Embryonic facial prominence (tissue), 1 donor: ENCODE results near the gene TEAD1.
"Not testable (repeated sequence)": the region's sequence is repeated elsewhere in the genome, so short reads cannot be mapped to it uniquely, and the experiment has no call there.

Experiments
- DNase-seq: peaks from one replicate; pipeline ENCODE4 v3.0.0-alpha.2; 2016; ENCODE audit errors: extremely low spot score

The TEAD1 gene

DNA sequence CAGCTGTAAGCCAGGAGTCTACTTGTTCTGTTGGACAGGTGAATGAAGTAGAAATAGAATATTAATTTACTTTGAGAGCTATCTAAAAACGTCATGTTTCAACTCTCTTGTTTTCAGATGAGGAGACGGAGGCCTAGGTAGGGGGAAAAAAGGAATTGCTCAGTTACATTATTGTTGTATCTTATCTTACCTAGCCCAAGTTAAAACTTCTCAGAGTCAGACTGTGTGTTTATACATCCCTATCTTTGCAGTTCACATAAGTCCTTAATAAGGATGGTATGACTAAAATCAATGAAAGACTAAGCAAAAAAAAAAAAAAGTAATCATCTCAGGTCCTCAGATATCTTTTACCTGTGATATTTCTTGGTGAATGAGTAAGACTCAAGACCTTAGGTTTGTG is 62.8 kb downstream of the TEAD1 start:
- DNase-seq, result no peak

DNA sequence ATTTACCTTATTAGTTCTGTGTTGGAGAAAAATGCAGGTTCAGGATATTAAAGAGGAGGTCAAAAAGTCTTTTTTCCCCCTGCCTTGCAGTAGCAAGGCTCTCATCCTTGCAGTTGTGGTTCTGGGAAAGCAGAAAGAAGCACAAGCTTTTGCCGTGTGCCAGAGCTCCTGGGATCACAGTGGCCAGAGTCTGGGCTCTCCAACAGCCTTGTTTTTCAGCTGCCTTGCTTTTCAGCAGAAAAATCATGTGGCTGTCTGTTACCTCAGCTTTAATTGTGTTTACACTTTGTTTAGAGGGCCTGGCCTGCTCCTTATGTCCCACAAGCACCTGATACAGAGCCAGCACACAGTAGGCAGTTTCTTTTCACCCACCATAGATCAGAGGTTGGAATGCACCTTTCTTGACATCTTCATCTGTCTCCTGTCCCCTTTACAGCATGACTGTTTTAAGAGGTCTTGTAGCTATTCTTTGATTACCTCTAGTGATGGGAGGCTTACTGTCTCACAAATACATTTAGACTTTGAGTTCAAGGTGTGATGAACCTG is 67.5 kb downstream of the TEAD1 start:
- no peak for DNase-seq

DNA sequence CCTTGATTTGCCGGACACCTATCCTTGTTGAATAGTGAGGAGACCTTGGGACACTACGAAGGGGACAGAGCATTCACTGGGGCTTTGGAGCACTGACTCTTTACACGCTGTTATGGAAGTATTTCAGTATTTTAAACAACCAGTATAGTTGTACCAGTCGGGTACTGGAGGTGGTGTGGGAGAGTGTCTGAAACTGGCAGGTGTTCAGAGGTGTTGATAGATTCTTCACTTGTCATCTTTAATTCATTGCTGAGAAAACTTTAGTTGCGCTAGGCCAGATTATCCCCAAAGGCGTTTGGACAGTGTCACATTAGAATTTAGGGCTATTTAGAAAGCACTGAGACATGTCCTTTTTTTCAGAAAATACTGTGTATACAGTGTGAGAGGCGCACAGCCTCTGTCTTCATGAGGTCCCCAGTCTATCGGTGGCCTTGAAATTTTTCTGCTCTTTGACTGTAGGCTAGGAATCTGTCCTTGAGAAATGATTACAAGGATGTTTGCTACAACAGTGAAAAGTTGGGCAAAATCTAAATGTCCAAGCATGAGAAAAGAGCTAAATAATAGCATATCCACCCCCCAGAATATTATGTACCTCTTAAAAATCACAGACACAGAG is 69.7 kb downstream of the TEAD1 start:
- DNase-seq, result no peak

DNA sequence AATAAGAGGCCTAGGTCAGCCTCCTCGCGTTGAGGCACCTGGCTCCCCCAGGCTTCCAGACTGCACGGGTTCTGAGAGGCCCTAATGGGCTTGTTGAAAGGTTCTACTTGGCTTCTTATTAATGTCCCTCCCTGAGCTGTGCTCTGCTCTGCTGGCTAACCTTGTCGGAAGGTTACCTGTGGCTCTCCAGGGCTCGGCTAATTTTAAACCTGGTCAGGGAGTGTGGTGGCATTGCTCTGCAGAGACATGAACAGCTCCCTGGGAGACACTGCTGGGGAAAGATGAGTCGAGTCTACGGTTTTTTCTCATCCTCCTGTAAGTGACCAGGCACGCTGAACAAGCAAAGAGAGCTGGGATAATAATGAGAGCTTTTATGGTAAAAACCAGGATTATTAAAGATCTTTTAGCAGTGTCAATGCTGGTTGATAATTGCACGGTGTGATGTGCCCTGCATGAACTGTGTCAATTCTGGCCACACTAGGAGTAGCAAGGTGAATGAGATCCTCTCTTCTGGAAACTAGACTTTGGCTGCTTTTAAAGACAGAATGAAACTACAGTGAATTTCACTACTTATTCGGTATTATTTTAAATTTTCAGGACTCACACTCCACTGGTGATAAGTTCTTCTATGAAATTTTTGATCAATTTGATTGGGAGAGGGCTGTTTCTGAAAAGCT is 70.7 kb downstream of the TEAD1 start:
- DNase-seq, result no peak

DNA sequence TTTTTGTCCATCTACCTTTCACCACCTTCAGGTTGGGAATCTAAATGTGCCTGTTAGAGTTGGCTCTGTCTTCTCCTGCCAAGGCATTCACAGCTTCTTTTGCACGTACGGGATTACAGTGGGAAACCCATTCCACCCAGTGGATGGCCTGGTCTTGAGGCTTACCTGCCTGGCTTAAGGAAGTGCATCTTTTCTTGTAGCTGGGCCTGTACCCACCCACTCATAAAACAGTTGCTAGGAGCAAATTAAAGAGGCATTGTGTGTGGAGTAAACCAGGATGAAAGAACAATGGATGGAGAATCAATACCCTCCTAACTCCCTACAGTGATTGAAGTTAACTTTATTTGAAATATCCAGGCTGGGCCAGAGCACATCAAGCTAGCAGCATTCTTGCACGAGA is 71.6 kb downstream of the TEAD1 start:
- no peak for DNase-seq

DNA sequence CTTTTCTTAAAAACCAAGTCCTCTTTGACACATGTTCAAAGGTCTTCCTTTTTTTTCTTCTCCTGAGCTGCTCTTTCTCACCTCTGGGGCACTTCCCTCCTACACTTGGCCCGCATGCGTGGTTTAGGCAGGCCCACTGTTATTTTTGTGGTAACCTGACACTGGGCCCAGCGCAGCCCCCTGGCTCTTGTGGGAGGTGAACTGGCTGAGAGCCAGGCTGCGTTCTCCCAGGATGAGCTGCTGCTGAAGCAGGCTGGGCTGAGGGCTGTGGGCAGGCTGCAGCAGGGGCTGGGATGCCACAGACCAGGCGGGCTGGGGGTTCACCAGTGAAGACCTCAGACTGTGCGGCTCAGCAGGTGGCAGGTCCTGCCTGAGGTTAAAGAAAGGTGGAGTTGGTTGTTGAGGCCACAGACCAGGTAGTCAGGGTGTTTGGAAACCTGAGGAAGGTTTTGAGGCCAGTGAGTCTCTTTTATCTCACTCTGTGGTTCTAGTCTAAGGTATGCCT is 72.4 kb downstream of the TEAD1 start:
- DNase-seq, result peak; percentile 32

DNA sequence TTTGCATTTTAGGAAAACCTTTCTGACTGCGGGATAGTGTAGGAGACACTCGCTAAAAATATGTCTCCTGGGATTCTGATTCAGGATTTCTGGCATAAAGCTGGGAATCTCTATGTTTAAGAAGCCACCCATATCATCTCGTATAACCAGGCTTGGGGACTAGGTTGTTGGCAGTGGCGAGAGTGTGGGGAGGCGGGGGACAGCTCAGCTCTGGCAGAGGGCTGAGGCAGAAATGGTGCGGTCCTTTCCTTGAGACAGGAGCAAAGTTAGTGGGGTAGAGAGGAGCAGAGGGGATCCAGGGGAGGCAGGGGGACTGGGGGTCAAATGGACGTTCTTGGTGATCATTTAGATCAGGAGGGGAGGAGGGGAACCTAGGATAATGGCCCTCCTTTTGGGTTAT is 74.3 kb downstream of the TEAD1 start:
- DNase-seq, result no peak

DNA sequence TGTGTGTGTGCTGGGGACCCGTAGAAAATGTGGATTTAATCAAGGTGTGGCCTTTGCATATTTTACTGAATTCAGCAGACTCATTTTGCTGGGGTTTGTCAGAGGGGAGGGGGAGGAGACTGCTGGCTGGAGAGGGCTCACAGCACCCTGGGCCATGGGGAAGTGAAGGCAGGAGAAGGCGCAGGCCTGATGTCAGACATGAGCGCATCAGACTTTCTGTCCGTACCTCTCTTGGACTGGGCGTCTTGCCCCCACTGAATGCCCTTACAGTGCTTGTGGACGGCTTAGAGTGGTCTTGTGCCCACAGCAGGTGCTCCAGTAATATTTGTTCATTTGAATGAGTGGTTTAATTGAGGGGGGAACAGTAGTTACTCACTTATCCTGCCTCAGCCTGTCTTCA is 75.2 kb downstream of the TEAD1 start:
- DNase-seq, result no peak

DNA sequence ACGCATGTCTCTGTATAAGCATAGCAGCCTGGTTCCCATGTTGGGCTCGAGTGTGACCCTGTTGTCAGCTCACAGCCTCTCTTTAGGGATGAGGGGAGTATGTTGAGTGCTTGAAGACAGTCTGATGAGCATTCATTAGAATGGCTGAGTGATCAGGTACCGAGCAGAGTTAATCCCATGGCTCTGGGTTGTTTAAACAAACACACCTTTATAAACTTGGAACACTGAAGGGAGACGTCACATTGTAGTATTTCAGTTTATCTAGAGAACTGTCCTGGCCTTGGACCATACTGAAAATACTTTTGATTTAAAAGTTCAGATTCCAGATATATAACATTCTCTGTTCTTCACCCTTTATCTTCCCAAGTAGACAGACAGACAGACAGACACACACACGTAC is 76.0 kb downstream of the TEAD1 start:
- DNase-seq, result no peak

DNA sequence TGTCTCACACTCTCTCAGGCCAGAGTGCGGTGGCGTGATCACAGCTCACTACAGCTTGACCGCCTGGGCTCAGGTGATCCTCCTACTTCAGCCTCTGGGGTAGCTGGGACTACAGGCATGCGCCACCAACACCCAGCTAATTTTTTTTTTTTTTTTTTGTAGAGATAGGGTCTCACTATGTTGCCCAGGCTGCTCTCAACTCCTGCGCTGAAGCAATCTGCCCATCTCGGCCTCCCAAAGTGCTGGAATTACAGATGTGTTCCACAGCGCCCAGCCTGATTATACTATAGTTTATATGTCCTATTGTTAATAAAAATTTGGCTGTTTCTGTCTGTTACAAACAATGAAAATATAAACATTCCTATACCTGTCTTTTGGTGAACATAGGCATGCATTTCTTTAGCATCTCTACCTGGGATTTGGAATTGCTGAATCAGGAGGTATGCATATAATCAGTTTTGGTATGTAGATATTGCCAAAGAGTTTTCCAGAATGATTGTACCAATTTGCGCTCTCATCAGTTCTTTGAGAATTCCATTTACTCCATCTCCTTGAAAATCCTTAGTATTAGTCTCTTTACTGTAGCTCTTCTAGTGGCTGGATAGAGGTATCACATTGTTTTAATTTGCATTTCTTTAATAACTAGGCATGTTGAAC is 78.8 kb downstream of the TEAD1 start:
- no peak for DNase-seq

DNA sequence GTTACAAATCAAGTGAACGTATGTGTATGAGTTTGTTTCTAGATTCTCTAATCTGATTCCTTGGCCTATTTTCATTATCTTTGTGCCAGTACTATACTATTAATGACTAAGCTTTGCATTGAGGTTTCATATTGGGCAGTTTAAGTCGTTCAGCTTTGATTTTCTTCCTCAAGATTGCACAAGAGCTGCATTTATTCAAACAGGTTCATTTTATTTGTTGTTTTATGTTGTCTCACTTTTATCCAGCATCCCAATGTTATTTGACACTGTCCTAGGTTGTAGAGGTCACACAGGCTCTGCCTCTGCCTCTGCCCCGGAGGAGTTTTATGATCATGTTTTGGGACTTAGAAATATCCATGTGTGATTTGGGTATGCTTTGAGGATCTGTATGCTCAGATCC is 79.8 kb downstream of the TEAD1 start:
- DNase-seq, result no peak

DNA sequence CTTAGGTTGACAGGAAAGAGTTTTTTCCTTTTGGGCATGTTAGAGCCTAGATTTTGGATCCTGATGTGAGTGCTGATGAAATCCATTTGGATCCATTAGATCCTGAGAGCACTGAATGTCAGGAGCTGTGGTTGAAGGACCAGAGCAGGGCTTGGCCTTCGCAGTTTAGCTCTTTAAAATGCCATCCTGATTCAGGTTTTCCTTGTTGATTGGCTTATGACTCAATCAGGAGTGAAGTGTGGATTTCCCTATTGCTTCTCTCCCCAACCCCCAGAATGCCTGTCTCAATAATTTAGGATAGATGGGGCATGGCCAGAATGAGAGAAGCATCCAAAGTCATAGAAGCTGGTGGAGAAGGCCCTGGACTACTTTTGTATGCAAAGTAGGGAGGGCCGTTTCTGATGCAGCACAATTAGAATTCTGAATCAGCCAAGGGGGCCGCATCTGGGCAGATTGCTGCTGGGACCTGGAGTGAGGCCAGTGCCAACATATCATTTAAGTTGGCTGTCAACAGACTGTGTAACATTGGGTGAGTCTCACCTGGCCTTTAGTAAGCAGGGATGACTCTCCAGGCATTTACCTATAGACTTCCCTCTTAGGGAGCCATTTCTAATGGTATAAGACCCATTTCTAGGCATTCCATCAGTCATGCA is 80.5 kb downstream of the TEAD1 start:
- DNase-seq, result no peak

DNA sequence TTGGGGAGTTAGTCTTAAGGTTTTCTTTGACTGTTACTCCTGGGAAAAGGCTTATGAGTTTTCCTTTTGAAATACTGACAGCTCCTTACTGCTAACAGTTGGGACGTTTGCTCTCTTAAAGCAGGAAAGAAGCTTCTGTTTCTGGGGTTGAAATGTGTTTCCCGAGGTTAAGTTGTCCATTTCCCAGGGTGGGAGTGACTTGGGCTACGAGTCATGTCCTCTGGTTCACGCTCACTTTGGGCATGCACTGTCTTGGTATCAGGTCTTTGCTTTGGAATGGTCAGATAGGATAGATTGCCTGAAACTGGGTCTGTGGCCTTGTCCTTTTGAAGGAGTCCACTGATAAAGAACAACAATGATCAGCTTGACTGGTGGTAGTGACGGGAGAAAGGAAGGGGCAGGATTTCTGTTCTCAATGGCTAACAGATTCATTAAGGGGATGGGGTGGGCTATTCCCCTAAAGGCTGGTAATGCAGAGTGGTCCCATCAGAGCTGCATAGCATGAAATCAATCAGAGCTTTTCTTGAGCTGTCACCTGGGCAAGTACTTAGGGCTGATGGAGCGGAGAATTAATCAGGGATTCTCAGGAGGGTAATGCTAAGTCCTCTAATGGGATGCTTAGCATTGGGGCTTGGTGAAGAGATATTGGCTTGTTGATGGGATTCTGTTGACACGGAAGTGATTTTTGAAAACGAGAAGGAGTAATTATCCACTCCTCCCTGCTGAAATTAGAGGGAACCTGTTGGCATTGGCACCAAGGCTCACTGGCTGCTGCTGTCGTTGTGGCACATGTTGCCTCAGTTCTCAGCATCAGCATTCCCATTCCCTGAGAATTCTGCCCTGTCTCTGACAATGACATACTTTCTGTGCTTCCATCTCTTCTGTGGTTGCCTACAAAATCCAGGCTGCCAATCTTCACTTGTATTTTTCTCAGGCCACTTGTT is 81.6 kb downstream of the TEAD1 start:
- DNase-seq, result no peak

DNA sequence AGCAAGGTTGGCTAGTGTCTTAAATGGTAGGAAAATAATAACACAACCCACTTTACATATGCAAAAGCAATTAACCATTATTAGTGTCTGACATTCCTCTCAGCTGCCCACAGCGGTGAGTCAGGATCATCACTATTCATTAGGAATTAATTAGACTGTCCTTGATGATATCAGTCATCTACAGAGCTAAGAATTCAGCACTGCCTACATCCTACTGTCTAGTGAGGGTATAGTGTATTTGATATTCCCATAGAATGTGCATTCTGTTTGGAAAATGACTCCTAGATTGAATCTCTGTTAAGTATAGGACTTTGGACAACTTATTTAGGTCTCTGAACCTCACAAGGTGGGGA is 82.2 kb downstream of the TEAD1 start:
- DNase-seq, result no peak

DNA sequence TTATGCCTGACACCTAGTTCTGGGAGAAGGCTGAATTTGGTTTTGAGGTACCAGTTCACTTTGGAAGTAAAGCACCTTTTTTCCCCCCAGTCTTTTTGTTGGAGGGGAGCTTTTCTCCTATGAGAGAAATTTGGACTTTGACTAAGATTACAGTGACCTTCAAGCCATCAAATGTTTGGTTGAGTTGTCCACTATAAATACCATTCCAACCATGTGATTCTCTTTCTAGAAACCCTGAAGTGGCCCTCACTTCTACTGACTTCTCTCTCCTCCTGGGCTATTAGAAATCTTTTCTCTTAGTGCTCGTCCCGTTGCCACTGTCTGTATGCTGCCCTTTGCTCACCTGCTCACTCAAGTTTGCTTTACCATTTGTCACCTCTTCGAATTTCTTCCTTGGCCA is 82.6 kb downstream of the TEAD1 start:
- DNase-seq, result no peak

DNA sequence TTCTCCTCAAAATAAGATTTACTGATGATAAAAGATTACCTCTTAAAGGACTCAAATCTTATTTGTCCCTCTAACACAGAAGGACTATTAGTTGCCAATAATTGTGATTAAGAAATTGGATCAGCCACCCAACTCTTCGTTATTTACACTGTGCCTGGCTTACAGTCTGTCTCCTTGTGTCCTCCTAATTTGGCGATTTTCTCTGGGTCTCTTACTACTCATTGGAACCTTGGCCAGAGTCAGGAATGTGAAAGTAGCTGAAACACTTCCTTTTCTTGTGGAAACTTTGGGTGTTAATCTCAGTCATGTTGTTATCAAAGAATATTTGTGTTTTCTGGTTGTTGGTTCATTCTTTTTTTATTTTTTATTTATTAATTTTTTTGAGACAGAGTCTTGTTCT is 83.2 kb downstream of the TEAD1 start:
- DNase-seq, result no peak

DNA sequence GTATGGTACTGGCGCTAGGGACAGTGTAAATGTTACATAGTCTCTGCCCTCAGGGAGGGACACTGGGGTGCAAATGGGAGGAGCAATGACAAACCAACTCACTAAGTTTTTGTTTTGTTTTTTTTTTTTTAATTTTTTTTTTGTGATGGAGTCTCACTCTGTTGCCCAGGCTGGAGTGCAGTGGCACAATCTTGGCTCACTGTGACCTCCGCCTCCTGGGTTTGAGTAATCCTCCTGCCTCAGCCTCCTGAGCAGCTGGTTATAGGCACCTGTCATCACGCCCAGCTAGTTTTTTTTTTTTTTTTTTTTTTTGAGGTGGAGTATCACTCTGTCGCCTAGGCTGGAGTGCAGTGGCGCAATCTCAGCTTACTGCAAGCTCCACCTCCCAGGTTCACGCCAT is 83.9 kb downstream of the TEAD1 start:
- not testable (repeated sequence) for DNase-seq

DNA sequence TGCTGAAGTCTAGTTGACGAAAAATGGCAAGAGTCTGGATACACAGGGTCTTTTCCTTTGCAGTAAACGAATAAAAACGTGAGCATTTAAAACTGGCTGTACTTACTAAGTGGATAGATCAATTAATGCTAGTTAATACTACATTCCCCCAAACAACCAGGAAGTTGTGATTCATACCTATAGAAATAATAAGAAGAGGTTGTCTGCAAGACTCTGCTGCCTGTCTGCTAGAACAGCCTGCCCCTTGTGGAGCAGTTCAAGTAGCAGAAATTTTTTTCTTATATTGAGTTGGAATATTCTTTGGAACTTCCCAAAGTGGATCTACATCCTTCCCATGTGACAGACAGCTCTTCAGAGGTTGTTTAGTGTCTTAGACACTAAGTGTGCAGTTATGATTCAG is 86.8 kb downstream of the TEAD1 start:
- no peak for DNase-seq

DNA sequence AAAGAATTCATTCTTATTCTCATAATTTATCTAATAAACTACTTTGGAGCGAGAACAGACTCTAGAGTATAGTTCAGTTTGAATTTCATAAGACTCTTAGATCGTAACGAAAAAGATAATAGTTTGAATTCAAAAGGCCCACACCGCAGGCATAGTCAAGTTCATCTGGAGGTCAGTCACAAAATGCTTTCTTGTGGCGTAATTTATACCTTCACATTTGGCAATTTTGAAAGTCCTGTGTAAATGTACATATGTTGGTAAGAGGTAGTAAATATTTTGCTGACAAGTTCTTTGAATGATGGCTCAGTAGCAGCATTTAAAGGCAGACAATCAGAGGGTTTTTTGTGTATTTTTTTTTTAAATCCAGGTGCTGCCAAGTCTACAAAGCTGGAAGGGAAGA is 88.1 kb downstream of the TEAD1 start:
- DNase-seq, result no peak

DNA sequence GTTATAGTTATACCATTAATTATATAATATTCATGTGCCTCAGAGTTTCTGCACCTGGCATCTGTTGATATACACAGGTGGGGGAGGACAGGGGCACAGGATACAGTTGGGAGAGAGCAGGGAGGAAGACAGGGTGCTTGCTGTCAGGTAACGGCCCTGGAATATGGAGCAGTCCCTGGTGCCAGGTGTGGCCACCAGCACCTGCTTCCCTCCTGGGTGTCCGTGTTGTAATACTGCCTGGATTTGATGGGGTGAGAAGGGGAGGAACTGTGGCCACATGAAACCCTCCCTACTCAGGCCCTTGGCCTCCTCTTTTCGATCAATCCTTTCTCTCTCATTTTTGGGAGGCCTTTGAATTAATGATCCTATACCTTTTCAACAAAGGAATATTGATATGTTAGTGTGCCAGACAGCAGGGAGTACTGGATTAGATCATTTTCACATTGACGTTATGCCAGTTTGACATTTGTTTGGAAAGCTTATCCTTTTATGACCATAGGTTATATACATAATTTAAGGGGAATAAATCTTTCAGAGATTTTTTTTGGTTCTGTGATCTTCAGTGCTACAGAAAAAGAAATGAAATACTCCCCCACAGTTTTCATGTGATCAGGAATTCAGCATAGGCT is 88.6 kb downstream of the TEAD1 start:
- DNase-seq, result no peak
